K562 (cell line): ENCODE data around the gene MRM3. TPM values are rescaled to one million over a fixed set of nuclear protein-coding genes. Genes with fewer than 3 reads are reported as not detected.

Source experiments
- CBX3 ChIP-seq, 2 experiments: IDR thresholded peaks; 1 replicate in 1 of 2; 2 replicates in 1 of 2; pipeline ENCODE4 v1.6.1; 2012; ENCODE audit warnings: inconsistent platforms in 2 of 2, low read length in 2 of 2, borderline replicate concordance in 1 of 2, control low read depth in 1 of 2
- DIDO1 ChIP-seq: fragments of 450-650 bp; IDR thresholded peaks from 2 replicates; pipeline ENCODE4 v1.6.1; 2016; ENCODE audit warnings: low read depth, missing biosample characterization, missing genetic modification characterization
- EZH2 ChIP-seq: IDR thresholded peaks from 2 replicates; pipeline ENCODE4 v1.6.1; 2012; ENCODE audit warnings: low read depth, mild to moderate bottlenecking, inconsistent platforms, low read length, borderline replicate concordance
- HBP1 ChIP-seq: fragments of 450-650 bp; formaldehyde crosslinking; IDR thresholded peaks from 2 replicates; pipeline ENCODE4 v1.4.0; 2022; ENCODE audit warnings: missing genetic modification characterization
- MXI1 ChIP-seq: IDR thresholded peaks from 2 replicates; pipeline ENCODE4 v1.6.1; 2011; ENCODE audit warnings: low read depth, mild to moderate bottlenecking, improper control_type of control experiment, low read length
- MYBL2 ChIP-seq, 2 experiments: fragments of 450-650 bp in 1 of 2; sonication (generic) in 1 of 2; formaldehyde crosslinking in 1 of 2; IDR thresholded peaks; 2 replicates each; pipeline versions ENCODE4 v1.6.1 to v1.8.1; 2017 to 2022; ENCODE audit warnings: borderline replicate concordance in 1 of 2, inconsistent platforms in 1 of 2, low read depth in 1 of 2, mild to moderate bottlenecking in 1 of 2, missing genetic modification reagents in 1 of 2, moderate library complexity in 1 of 2
- PHB2 ChIP-seq: fragments of 450-650 bp; IDR thresholded peaks from 2 replicates; pipeline ENCODE4 v1.6.1; 2017; ENCODE audit warnings: low read depth
- POLR2AphosphoS2 ChIP-seq: IDR thresholded peaks from 2 replicates; pipeline ENCODE4 v1.6.1; 2012; ENCODE audit warnings: low read length, improper control_type of control experiment
- RBM34 ChIP-seq: fragments of 200-400 bp; formaldehyde crosslinking; IDR thresholded peaks from 2 replicates; pipeline ENCODE4 v1.6.1; 2018; ENCODE audit warnings: low read length, borderline replicate concordance; ENCODE audit not compliant: insufficient read depth
- RFX5 ChIP-seq: IDR thresholded peaks from 2 replicates; pipeline ENCODE4 v1.6.1; 2011; ENCODE audit warnings: low read depth, mild to moderate bottlenecking, improper control_type of control experiment, low read length
- RNF2 ChIP-seq: sonication (generic); IDR thresholded peaks from 2 replicates; pipeline ENCODE4 v1.6.1; 2016
- TBL1XR1 ChIP-seq, 2 experiments: IDR thresholded peaks; 2 replicates each; pipeline ENCODE4 v1.6.1; 2012; ENCODE audit warnings: improper control_type of control experiment in 2 of 2, low read length in 2 of 2, mild to moderate bottlenecking in 1 of 2
- WHSC1 ChIP-seq: IDR thresholded peaks from one replicate; pipeline ENCODE4 v1.6.1; 2012; ENCODE audit warnings: low read length, control low read depth, inconsistent platforms
- ZFP36 ChIP-seq: fragments of 150-350 bp; IDR thresholded peaks from 2 replicates; pipeline ENCODE4 v1.6.1; 2018; ENCODE audit warnings: low read length, low read depth; ENCODE audit not compliant: partially characterized antibody
- ZNF143 ChIP-seq: sonication (generic); formaldehyde crosslinking; IDR thresholded peaks from 2 replicates; pipeline ENCODE4 v1.9.0; 2022; ENCODE audit warnings: mild to moderate bottlenecking, missing genetic modification reagents
- ZNF780A ChIP-seq: fragments of 250-450 bp; sonication (Bioruptor Pico); IDR thresholded peaks from 2 replicates; pipeline ENCODE4 v1.5.0; 2021; ENCODE audit warnings: mild to moderate bottlenecking
- polyA plus RNA-seq, 8 experiments: library from polyadenylated mRNA; depleted of rRNA in 4 of 8; stranded (reverse) in 5 of 8; unstranded in 3 of 8; fragments of >200 nt; fragmentation: Nextera tagmentation in 2 of 8; fragmentation: Illumina TruSeq in 1 of 8; extraction: Ambion mirVana in 2 of 8; extraction: Trizol in 1 of 8; gene quantifications; 2 replicates each; pipeline versions ENCODE4 v1.2.1 to v1.2.3, GENCODE V29; 2011 to 2014; ENCODE audit warnings: inconsistent platforms in 1 of 8, missing spikeins in 1 of 8
- total RNA-seq, 7 experiments: library from RNA; depleted of rRNA in 6 of 7; stranded (reverse); fragments of >200 nt in 6 of 7; fragmentation: Illumina TruSeq in 2 of 7; extraction: Trizol in 2 of 7; gene quantifications; 2 replicates each; pipeline versions ENCODE4 v1.2.1 to v1.2.3, GENCODE V29; 2011 to 2021; ENCODE audit warnings: low replicate concordance in 1 of 7
- TF ChIP-seq, protein P1 (sequence below), 2 experiments: fragments of 450-650 bp; formaldehyde crosslinking in 1 of 2; IDR thresholded peaks; 2 replicates each; pipeline versions ENCODE4 v1.4.0 to v1.6.1; 2014 to 2020; ENCODE audit warnings: mild to moderate bottlenecking in 2 of 2, borderline replicate concordance in 1 of 2, low read depth in 1 of 2
- TF ChIP-seq, protein P2 (sequence below): sonication (generic); formaldehyde crosslinking; IDR thresholded peaks from 2 replicates; pipeline ENCODE4 v1.5.0; 2020; ENCODE audit warnings: missing genetic modification reagents

The MRM3 gene
- total and polyA plus RNA-seq, 9 of the 15 experiments (the other 6 are each of a cell fraction or from before 2014, with no cell fraction given), result 2.4 to 24.8 (median 18.3) TPM

GRCh38 chr17:751269-752001 lies 30.7 kb upstream of the MRM3 start (continued):
- TF ChIP-seq CBX3 (IDR thresholded peaks at IDR 0.05; ENCODE audit: borderline replicate concordance in 1 of 2, low read length in 2 of 2), result no peak
- TF ChIP-seq DIDO1 (tag), result no peak
- no peak for TF ChIP-seq RNF2
- TF ChIP-seq EZH2, result no peak
- TF ChIP-seq ZFP36, result no peak
- TF ChIP-seq ZNF780A (CRISPR knock-in tag), result no peak
- no peak for TF ChIP-seq ZNF143 (CRISPR knock-in tag)
- no peak for TF ChIP-seq RFX5
- TF ChIP-seq, protein P1, sequence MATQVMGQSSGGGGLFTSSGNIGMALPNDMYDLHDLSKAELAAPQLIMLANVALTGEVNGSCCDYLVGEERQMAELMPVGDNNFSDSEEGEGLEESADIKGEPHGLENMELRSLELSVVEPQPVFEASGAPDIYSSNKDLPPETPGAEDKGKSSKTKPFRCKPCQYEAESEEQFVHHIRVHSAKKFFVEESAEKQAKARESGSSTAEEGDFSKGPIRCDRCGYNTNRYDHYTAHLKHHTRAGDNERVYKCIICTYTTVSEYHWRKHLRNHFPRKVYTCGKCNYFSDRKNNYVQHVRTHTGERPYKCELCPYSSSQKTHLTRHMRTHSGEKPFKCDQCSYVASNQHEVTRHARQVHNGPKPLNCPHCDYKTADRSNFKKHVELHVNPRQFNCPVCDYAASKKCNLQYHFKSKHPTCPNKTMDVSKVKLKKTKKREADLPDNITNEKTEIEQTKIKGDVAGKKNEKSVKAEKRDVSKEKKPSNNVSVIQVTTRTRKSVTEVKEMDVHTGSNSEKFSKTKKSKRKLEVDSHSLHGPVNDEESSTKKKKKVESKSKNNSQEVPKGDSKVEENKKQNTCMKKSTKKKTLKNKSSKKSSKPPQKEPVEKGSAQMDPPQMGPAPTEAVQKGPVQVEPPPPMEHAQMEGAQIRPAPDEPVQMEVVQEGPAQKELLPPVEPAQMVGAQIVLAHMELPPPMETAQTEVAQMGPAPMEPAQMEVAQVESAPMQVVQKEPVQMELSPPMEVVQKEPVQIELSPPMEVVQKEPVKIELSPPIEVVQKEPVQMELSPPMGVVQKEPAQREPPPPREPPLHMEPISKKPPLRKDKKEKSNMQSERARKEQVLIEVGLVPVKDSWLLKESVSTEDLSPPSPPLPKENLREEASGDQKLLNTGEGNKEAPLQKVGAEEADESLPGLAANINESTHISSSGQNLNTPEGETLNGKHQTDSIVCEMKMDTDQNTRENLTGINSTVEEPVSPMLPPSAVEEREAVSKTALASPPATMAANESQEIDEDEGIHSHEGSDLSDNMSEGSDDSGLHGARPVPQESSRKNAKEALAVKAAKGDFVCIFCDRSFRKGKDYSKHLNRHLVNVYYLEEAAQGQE (IDR thresholded peaks at IDR 0.05; ENCODE audit: borderline replicate concordance), result no peak
- TF ChIP-seq, protein P1 (CRISPR knock-in tag; IDR thresholded peaks at IDR 0.05; ENCODE audit: low read depth), result no peak
- no peak for TF ChIP-seq WHSC1
- no peak for TF ChIP-seq POLR2AphosphoS2
- TF ChIP-seq HBP1 (CRISPR knock-in tag), result no peak
- TF ChIP-seq PHB2, result no peak
- TF ChIP-seq, protein P2, sequence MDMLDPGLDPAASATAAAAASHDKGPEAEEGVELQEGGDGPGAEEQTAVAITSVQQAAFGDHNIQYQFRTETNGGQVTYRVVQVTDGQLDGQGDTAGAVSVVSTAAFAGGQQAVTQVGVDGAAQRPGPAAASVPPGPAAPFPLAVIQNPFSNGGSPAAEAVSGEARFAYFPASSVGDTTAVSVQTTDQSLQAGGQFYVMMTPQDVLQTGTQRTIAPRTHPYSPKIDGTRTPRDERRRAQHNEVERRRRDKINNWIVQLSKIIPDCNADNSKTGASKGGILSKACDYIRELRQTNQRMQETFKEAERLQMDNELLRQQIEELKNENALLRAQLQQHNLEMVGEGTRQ (CRISPR knock-in tag), result no peak
- TF ChIP-seq MYBL2 (IDR thresholded peaks at IDR 0.05; ENCODE audit: low read depth), result no peak
- TF ChIP-seq MYBL2 (CRISPR knock-in tag; IDR thresholded peaks at IDR 0.05; ENCODE audit: borderline replicate concordance), result no peak
- no peak for TF ChIP-seq TBL1XR1 (IDR thresholded peaks at IDR 0.05; ENCODE audit: low read length in 2 of 2)
- no peak for TF ChIP-seq RBM34
- TF ChIP-seq MXI1, result no peak
